Measurements from ENCODE around the gene MYH6.
"Not testable (repeated sequence)": the region's sequence is repeated elsewhere in the genome, so short reads cannot be mapped to it uniquely, and the experiment has no call there.

Gene MYH6

GRCh38 chr14:23431486-23431885 is 23.4 kb upstream of the MYH6 start:
- H3K4me3 ChIP-seq (ENCODE audit: control insufficient read depth, low read depth, low read length): no peak overlapping the region
- DNase-seq (ENCODE audit: low read depth): no peak
- TF ChIP-seq, protein P1, sequence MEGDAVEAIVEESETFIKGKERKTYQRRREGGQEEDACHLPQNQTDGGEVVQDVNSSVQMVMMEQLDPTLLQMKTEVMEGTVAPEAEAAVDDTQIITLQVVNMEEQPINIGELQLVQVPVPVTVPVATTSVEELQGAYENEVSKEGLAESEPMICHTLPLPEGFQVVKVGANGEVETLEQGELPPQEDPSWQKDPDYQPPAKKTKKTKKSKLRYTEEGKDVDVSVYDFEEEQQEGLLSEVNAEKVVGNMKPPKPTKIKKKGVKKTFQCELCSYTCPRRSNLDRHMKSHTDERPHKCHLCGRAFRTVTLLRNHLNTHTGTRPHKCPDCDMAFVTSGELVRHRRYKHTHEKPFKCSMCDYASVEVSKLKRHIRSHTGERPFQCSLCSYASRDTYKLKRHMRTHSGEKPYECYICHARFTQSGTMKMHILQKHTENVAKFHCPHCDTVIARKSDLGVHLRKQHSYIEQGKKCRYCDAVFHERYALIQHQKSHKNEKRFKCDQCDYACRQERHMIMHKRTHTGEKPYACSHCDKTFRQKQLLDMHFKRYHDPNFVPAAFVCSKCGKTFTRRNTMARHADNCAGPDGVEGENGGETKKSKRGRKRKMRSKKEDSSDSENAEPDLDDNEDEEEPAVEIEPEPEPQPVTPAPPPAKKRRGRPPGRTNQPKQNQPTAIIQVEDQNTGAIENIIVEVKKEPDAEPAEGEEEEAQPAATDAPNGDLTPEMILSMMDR (conservative IDR thresholded peaks at IDR 0.05; ENCODE audit: control insufficient read depth, insufficient read depth, low read depth, low read length): no peak

DNA sequence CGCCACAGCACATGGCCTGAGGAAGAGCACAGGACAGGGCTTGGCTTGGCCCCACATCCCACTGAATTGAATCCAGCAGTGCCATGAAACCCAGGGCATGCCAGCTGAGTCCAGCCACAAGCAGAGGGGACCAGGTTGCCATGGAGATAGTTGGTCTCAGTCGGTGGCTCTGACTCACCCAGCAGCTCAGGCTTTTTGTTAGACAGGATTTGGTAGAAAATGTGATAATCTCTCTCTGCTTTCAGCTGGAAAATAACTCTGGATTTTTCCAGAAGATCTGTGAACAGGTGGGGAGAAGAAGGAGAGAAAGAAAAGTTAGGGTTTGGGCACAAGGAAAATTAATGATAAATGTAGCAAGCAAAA is 22.6 kb upstream of the MYH6 start:
- H3K4me3 ChIP-seq (ENCODE audit: control insufficient read depth, low read depth, low read length): no peak overlapping the region
- TF ChIP-seq, protein P1 (conservative IDR thresholded peaks at IDR 0.05; ENCODE audit: control insufficient read depth, insufficient read depth, low read depth, low read length): no peak
- DNase-seq (ENCODE audit: low read depth): peak; percentile 2

DNA sequence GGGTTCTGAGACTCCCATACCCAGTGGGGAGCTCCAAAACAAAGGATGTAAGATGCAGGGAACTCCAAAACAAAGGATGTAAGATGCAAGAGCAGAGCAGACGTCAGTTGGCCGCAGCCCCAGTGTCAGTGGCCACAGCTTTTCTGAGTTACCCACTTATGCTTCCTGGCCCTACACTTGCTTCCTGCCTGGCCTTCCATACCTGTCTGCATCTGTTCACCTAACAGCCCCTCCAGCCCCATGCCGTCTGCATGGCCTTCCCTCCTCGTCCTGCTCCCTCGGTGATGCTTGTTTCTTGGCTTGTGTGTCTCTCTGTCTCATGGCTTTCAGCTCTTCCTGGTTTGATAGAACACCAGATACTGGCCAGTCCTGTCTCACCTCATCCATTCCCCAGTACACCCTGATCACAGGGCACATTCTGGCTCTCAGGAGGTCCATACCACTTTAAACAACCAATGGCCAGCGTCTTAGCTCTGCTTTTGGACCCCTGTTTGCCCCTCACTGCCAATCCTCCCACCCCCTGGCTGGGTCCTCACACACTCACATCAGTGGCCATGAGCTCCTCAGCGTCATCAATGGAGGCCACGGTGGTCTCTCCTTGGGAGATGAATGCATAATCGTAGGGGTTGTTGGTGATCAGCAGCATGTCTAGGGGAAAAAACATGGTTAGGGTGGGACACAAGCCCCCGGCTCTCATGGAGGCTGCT is 22.1 kb upstream of the MYH6 start:
- DNase-seq (ENCODE audit: low read depth): no peak
- TF ChIP-seq, protein P1 (conservative IDR thresholded peaks at IDR 0.05; ENCODE audit: control insufficient read depth, insufficient read depth, low read depth, low read length): no peak
- no peak overlapping the region for H3K4me3 ChIP-seq (ENCODE audit: control insufficient read depth, low read depth, low read length)

DNA sequence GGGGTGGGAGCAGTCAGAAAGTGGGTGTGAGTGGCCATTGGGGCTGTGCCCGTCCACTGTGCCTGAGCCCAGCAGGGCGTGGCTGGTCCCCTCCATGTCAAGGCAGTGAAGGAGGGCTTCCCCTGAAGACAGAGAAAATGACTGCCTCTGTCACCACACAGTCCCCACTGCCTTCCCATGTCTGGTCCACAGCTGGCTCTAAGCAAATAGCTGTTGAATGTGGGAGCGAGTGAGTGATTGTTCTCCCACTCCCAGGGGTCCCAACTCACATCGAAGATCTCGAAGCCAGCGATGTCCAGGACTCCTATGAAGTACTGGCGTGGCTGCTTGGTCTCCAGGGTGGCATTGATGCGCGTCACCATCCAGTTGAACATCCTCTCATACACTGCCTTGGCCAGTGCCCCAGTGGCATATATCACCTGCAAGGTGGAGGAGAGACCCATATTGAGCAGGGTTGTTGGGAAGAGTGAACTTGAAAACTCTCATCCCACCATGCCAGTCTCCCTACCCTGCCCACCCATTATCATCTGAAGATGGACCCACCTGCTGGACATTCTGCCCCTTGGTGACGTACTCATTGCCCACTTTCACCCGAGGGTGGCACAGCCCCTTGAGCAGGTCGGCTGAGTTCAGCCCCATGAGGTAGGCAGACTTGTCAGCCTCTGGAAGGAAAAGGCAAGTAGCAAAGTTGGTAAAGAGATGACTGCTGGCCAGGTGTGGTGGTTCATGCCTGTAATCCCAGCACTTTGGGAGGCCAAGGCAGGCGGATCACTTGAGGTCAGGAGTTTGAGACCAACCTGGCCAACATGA is 20.8 kb upstream of the MYH6 start:
- no peak overlapping the region for H3K4me3 ChIP-seq (ENCODE audit: control insufficient read depth, low read depth, low read length)
- no peak for DNase-seq (ENCODE audit: low read depth)
- TF ChIP-seq, protein P1 (conservative IDR thresholded peaks at IDR 0.05; ENCODE audit: control insufficient read depth, insufficient read depth, low read depth, low read length): no peak

DNA sequence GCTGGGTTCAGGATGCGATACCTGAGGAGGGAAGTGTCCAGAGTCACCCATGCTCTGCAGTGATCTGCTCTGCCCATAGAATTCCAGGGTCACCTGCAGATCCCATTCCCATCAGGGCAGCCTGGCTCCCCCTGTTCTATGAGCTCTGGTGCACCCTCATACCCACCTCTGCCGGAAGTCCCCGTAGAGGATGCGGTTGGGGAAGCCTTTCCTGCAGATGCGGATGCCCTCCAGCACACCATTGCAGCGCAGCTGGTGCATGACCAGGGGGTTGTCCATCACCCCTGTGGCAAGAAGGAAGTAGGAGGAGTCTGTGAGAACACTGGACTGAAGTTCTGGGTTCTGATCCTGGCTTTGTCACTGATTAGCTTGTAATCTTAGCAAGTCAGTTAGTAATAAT is 17.7 kb upstream of the MYH6 start:
- not testable (repeated sequence) for H3K4me3 ChIP-seq (ENCODE audit: control insufficient read depth, low read depth, low read length)

GRCh38 chr14:23425169-23425568 is 17.1 kb upstream of the MYH6 start:
- DNase-seq (ENCODE audit: low read depth): no peak
- TF ChIP-seq, protein P1 (conservative IDR thresholded peaks at IDR 0.05; ENCODE audit: control insufficient read depth, insufficient read depth, low read depth, low read length): no peak
- no peak overlapping the region for H3K4me3 ChIP-seq (ENCODE audit: control insufficient read depth, low read depth, low read length)

More for the DNA sequence above, 17.7 kb upstream of the MYH6 start:
- not testable (repeated sequence) for DNase-seq (ENCODE audit: low read depth)

GRCh38 chr14:23423657-23424056 is 15.6 kb upstream of the MYH6 start:
- DNase-seq (ENCODE audit: low read depth): no peak
- no peak overlapping the region for H3K4me3 ChIP-seq (ENCODE audit: control insufficient read depth, low read depth, low read length)
- TF ChIP-seq, protein P1 (conservative IDR thresholded peaks at IDR 0.05; ENCODE audit: control insufficient read depth, insufficient read depth, low read depth, low read length): no peak

Data from fibroblast of mammary gland (primary cell).